ENCODE measurements around the gene GAB2. TPM values are rescaled to one million over a fixed set of nuclear protein-coding genes. Genes with fewer than 3 reads are reported as not detected.

The GAB2 gene
- total and polyA plus RNA-seq, 2 of the 4 experiments (the other 2 are of a cell fraction) = 3.3 to 5.9 TPM

DNA sequence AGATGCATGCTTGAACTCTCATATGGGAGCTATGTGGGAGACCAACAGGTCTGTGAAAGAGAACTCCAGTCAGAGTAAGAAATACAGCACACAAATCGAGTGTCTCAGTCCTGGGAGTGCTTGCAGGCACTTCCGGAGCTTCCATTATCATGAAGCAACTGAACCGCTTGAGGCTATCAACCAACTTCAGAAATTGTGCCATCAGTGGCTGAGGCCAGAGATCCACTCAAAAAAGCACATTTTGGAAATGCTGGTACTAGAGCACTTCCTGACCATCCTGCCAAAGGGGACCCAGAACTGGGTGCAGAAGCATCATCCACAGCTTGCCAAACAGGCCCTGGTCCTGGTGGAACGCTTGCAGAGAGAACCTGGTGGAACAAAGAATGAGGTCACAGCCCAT lies 33.4 kb downstream of the GAB2 start:
- in situ Hi-C loops (cut with MboI; ENCODE audit: low sequenced_read_pairs) = no loop called here
- no peak overlapping the region for H2AK5ac ChIP-seq (ENCODE audit: low read depth, low read length)
- POLR2A ChIA-PET (ENCODE audit: unreplicated experiment) = no interaction called here

More for the DNA sequence above, 33.4 kb downstream of the GAB2 start:
- intact Hi-C loops (cut with micrococcal nuclease) (no loop called here), dilution Hi-C loops (cut with HindIII; ENCODE audit: low sequenced_read_pairs, unreplicated experiment) (no loop called here)
- BruUV-seq (replicated peaks) = no TSS peak
- H3K4ac ChIP-seq (ENCODE audit: low read depth, low read length) = no peak overlapping the region
- H4K91ac ChIP-seq (ENCODE audit: insufficient read depth, low read depth, low read length) = no peak overlapping the region
- H3K9me1 ChIP-seq (ENCODE audit: insufficient read depth, low read length) = no peaks in the 10 kb centered on the region
- peaks cover 10% of the 10 kb centered on the region for H3K9me3 ChIP-seq (ENCODE audit: control insufficient read depth, insufficient read depth, low read length)
- no peak overlapping the region for H3K9ac ChIP-seq (ENCODE audit: low read depth, low read length)
- no peak overlapping the region for H3K4me2 ChIP-seq (ENCODE audit: low read depth, low read length)
- TF ChIP-seq MXI1 (IDR thresholded peaks at IDR 0.05; ENCODE audit: borderline replicate concordance, low read depth, low read length) = no peak
- no peak for TF ChIP-seq USF2 (IDR thresholded peaks at IDR 0.05; ENCODE audit: low read depth, low read length)
- TF ChIP-seq RAD21 (IDR thresholded peaks at IDR 0.05; ENCODE audit: low read length) = no peak
- no peak for TF ChIP-seq RFX5 (IDR thresholded peaks at IDR 0.05; ENCODE audit: low read depth, low read length)
- TF ChIP-seq CHD1 (IDR thresholded peaks at IDR 0.05; ENCODE audit: low read depth, low read length) = no peak
- no peak for TF ChIP-seq MAZ (IDR thresholded peaks at IDR 0.05; ENCODE audit: borderline replicate concordance, low read depth, low read length)
- TF ChIP-seq RCOR1 (IDR thresholded peaks at IDR 0.05; ENCODE audit: insufficient replicate concordance, low read length) = no peak
- H3K14ac ChIP-seq (replicated peaks; ENCODE audit: low read depth, low read length) = no peak overlapping the region
- no peak for DNase-seq
- no peak overlapping the region for H3K23ac ChIP-seq (ENCODE audit: low read depth, low read length)
- peaks cover 5% of the 10 kb centered on the region for H3K4me1 ChIP-seq (ENCODE audit: control insufficient read depth, insufficient read depth, low read length)
- no peaks in the 10 kb centered on the region for H4K20me1 ChIP-seq (ENCODE audit: insufficient read depth, low read length)
- H2AFZ ChIP-seq (replicated peaks; ENCODE audit: low read length, poor library complexity) = no peak overlapping the region
- ATAC-seq (ENCODE audit: low read depth) = no peak
- no peak overlapping the region for H4K8ac ChIP-seq (ENCODE audit: low read depth in 2 of 2, low read length in 2 of 2)
- H2BK120ac ChIP-seq (ENCODE audit: low read depth, low read length) = no peak overlapping the region
- H2AK9ac ChIP-seq (replicated peaks; ENCODE audit: low read depth, low read length, poor library complexity) = no peak overlapping the region
- H3K56ac ChIP-seq (ENCODE audit: extremely low read depth, insufficient read depth, low read length) = no peak overlapping the region
- H4K5ac ChIP-seq (ENCODE audit: low read depth, low read length) = no peak overlapping the region
- H3K4me3 ChIP-seq (ENCODE audit: insufficient read depth, low read depth, low read length) = no peak overlapping the region
- CTCF ChIA-PET = no interaction called here
- H2BK5ac ChIP-seq (ENCODE audit: low read depth, low read length, poor library complexity, severe bottlenecking) = no peak overlapping the region
- H3K36me3 ChIP-seq (ENCODE audit: control insufficient read depth, insufficient read depth, low read length) = no peaks in the 10 kb centered on the region; the same call in 1 of the 2 replicates
- no peak overlapping the region for H3K18ac ChIP-seq (ENCODE audit: low read depth, low read length)
- H2BK20ac ChIP-seq (ENCODE audit: low read depth, low read length) = no peak overlapping the region
- H3K27me3 ChIP-seq (ENCODE audit: control insufficient read depth, insufficient read depth, low read length) = no peaks in the 10 kb centered on the region
- peaks cover 15 to 24% of the 10 kb centered on the region in 2 experiments for H3K79me1 ChIP-seq (ENCODE audit: low read depth in 1 of 2, low read length in 2 of 2)
- WGBS, 2 experiments (ENCODE audit: extremely low coverage in 2 of 2, insufficient read length in 1 of 2) = 87% methylated on average over 3 of the region's 4 CpGs; no CpG with 5 or more reads in 1 of the 2 experiments
- no peak overlapping the region for H3K27ac ChIP-seq (ENCODE audit: insufficient read depth, low read length)
- H2BK15ac ChIP-seq (ENCODE audit: low read depth, low read length) = no peak overlapping the region

Data from IMR-90 (cell line).